Activated CD8-positive, alpha-beta T cell treated with anti-CD3 and anti-CD28 coated beads for 36 hours (primary cell): ENCODE measurements around the gene PCGF2. TPM values are rescaled to one million over a fixed set of nuclear protein-coding genes. Genes with fewer than 3 reads are reported as not detected.
A peak's percentile ranks its signal among the peaks of the same experiment; 100 is the strongest.

Source experiments
- ATAC-seq: fragments of 200-7000 bp; cut with Tn5 transposase; one replicate; pipeline ENCODE4 v1.10.0; 2021; ENCODE audit warnings: mild to moderate bottlenecking, moderate library complexity
- CTCF ChIA-PET: fragments of 350-600 bp; sonication (Branson Sonifier 250); formaldehyde crosslinking; loops from one replicate; lab custom pipeline; 2021; ENCODE audit warnings: antibody characterized with exemption; lab: Charles Lee
- POLR2A ChIA-PET: fragments of 350-600 bp; sonication (Branson Sonifier 250); formaldehyde crosslinking; loops from one replicate; lab custom pipeline; 2021; ENCODE audit warnings: antibody characterized with exemption; lab: Charles Lee
- DNase-seq: peaks from one replicate; pipeline ENCODE4 v3.0.0-alpha.2; 2020
- H3K27ac Mint-ChIP-seq: one replicate; pipeline ENCODE4 v1.8.0; 2021; ENCODE audit warnings: mild to moderate bottlenecking, mixed read lengths
- H3K27me3 Mint-ChIP-seq: one replicate; pipeline ENCODE4 v1.8.0; 2021; ENCODE audit warnings: mixed read lengths
- H3K36me3 Mint-ChIP-seq: one replicate; pipeline ENCODE4 v1.8.0; 2021; ENCODE audit warnings: low read depth, mixed read lengths
- H3K4me1 Mint-ChIP-seq: one replicate; pipeline ENCODE4 v1.8.0; 2021; ENCODE audit warnings: low read depth, mixed read lengths
- H3K4me3 Mint-ChIP-seq: one replicate; pipeline ENCODE4 v1.8.0; 2021; ENCODE audit warnings: mild to moderate bottlenecking, moderate library complexity, mixed read lengths
- H3K9me3 Mint-ChIP-seq: one replicate; pipeline ENCODE4 v1.8.0; 2021; ENCODE audit warnings: mixed read lengths
- CTCF ChIP-seq: fragments of 200-600 bp; IDR thresholded peaks from one replicate; pipeline ENCODE4 v1.8.0; 2022; ENCODE audit warnings: antibody characterized with exemption, mild to moderate bottlenecking
- intact Hi-C: fragments of 100-400 bp; cut with micrococcal nuclease; formaldehyde crosslinking; loops from one replicate; pipeline ENCODE4 v1.10.0; 2022
- total RNA-seq, 2 experiments: library from RNA; stranded (reverse); gene quantifications; one replicate each; pipeline ENCODE4 v1.2.3, GENCODE V29; 2021

Gene PCGF2
- total RNA-seq, 2 experiments from 2014 or later, result 0.50 to 1.2 TPM

- Mint-ChIP-seq H3K4me1 (peaks cover 38% of the 10 kb centered on the region), H3K9me3 (no peaks in the 10 kb centered on the region), H3K27me3 (no peaks in the 10 kb centered on the region), H3K36me3 (peaks cover 52% of the 10 kb centered on the region), H3K4me3 (no peak overlapping the region), H3K27ac (no peak overlapping the region)
- ChIA-PET CTCF (interaction anchor here (1.7 to 1.9 kb wide), 2 partner anchors 8 to 53 kb away, joined by 6 to 8 read pairs; no protein-coding TSS in a partner anchor), POLR2A (interaction anchor here (1.4 to 15.9 kb wide), 3 partner anchors 8 to 22 kb away, joined by 3 to 390 read pairs (median 20); partner anchors contain the start of gene MLLT6)
- DNase-seq (no peak), ATAC-seq (no peak)
- no peak for TF ChIP-seq CTCF
- intact Hi-C loops, result no loop called here
Measured at GRCh38 chr17:38719943-38720641, 28.0 kb downstream of the PCGF2 start.

- H3K4me3 Mint-ChIP-seq, result no peak overlapping the region
- H3K9me3 Mint-ChIP-seq, result no peaks in the 10 kb centered on the region
- DNase-seq (no peak), ATAC-seq (no peak)
- CTCF ChIA-PET, result interaction anchor here (0.6 to 1.9 kb wide), 6 partner anchors 9 to 67 kb away, joined by 3 to 8 read pairs (median 5); no protein-coding TSS in a partner anchor
- H3K27ac Mint-ChIP-seq, result no peak overlapping the region
- H3K36me3 Mint-ChIP-seq, result peaks cover 52% of the 10 kb centered on the region
- TF ChIP-seq CTCF, result no peak
- POLR2A ChIA-PET, result interaction anchor here (1.4 to 15.9 kb wide), 3 partner anchors 9 to 22 kb away, joined by 3 to 390 read pairs (median 20); partner anchors contain the start of gene MLLT6
- intact Hi-C loops, result no loop called here
- peaks cover 39% of the 10 kb centered on the region for H3K4me1 Mint-ChIP-seq
- no peaks in the 10 kb centered on the region for H3K27me3 Mint-ChIP-seq
Measured at GRCh38 chr17:38719289-38719942, 28.7 kb downstream of the PCGF2 start.

- no peak for ATAC-seq
- Mint-ChIP-seq H3K4me3 (no peak overlapping the region), H3K27me3 (no peaks in the 10 kb centered on the region), H3K27ac (peak overlapping the region; percentile 69), H3K4me1 (peaks cover 39% of the 10 kb centered on the region), H3K36me3 (peaks cover 57% of the 10 kb centered on the region), H3K9me3 (no peaks in the 10 kb centered on the region)
- ChIA-PET POLR2A (interaction anchor here (15.9 to 18.4 kb wide), 2 partner anchors 5 to 9 kb away, joined by 390 read pairs; partner anchors contain the start of gene MLLT6), CTCF (interaction anchor here (1.4 to 3.0 kb wide), 3 partner anchors 11 to 41 kb away, joined by 5 to 16 read pairs (median 6); no protein-coding TSS in a partner anchor)
- no peak for DNase-seq
- intact Hi-C loops, result no loop called here
- no peak for TF ChIP-seq CTCF
Measured at GRCh38 chr17:38717139-38717745, 30.9 kb downstream of the PCGF2 start.

GRCh38 chr17:38716368-38717005 is 31.6 kb downstream of the PCGF2 start:
- peak overlapping the region; percentile 69 for H3K27ac Mint-ChIP-seq
- no peak overlapping the region for H3K4me3 Mint-ChIP-seq
- POLR2A ChIA-PET, result interaction anchor here (0.8 to 18.4 kb wide), 5 partner anchors 5 to 40 kb away, joined by 3 to 390 read pairs (median 8); partner anchors contain the start of genes CISD3 and MLLT6
- DNase-seq (no peak), ATAC-seq (no peak)
- CTCF ChIA-PET, result interaction anchor here (1.2 to 3.0 kb wide), 5 partner anchors 9 to 40 kb away, joined by 3 to 16 read pairs (median 5); no protein-coding TSS in a partner anchor
- peaks cover 46% of the 10 kb centered on the region for H3K4me1 Mint-ChIP-seq
- H3K9me3 Mint-ChIP-seq, result no peaks in the 10 kb centered on the region
- no peaks in the 10 kb centered on the region for H3K27me3 Mint-ChIP-seq
- intact Hi-C loops, result no loop called here
- H3K36me3 Mint-ChIP-seq, result peaks cover 63% of the 10 kb centered on the region
- no peak for TF ChIP-seq CTCF
